GM13977 (cell line): Measurements from ENCODE around the gene TP53I11.

ENCODE experiments used
- DNase-seq: peaks from one replicate; pipeline ENCODE4 v3.0.0; 2012; ENCODE audit warnings: low spot score
- in situ Hi-C: fragments of 300-500 bp; cut with MboI; formaldehyde crosslinking; loops from one replicate; pipeline ENCODE4 v1.12.0; 2022; ENCODE audit warnings: low sequenced_read_pairs, low pct_unique_long_range_greater_than_20kb, mixed read lengths, inconsistent platforms; ENCODE audit not compliant: unreplicated experiment
- TF ChIP-seq, protein P1 (sequence below): IDR thresholded peaks from 2 replicates; pipeline ENCODE4 v1.5.1; 2012; ENCODE audit warnings: mild to moderate bottlenecking, control low read depth; ENCODE audit not compliant: insufficient read depth; ENCODE audit errors: extremely low read depth, missing control alignments

TP53I11 gene

DNA sequence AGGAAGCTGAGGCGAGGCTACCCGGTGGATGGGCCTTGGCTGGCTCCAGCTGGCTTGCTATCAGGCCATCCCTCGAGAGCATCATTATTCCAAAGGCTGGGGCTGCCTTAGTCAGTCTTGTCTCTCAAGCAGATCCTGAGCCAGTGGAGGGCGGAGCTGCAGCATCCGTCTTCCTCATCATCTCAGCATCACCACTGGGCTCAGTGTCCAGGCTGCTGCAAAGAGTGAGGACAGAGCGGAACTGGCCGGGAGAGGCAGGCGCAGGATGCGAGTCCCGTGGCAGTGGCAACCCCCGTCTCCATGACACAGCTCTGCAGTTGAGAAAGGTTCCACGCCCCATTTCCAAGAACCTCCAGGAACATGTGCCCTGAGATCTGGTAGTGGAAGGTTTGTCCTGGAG, 4.4 kb downstream of the TP53I11 start:
- TF ChIP-seq, protein P1, sequence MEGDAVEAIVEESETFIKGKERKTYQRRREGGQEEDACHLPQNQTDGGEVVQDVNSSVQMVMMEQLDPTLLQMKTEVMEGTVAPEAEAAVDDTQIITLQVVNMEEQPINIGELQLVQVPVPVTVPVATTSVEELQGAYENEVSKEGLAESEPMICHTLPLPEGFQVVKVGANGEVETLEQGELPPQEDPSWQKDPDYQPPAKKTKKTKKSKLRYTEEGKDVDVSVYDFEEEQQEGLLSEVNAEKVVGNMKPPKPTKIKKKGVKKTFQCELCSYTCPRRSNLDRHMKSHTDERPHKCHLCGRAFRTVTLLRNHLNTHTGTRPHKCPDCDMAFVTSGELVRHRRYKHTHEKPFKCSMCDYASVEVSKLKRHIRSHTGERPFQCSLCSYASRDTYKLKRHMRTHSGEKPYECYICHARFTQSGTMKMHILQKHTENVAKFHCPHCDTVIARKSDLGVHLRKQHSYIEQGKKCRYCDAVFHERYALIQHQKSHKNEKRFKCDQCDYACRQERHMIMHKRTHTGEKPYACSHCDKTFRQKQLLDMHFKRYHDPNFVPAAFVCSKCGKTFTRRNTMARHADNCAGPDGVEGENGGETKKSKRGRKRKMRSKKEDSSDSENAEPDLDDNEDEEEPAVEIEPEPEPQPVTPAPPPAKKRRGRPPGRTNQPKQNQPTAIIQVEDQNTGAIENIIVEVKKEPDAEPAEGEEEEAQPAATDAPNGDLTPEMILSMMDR, result no peak
- in situ Hi-C loops, result loop anchor here (25.0 kb wide), 1 partner anchor 366 kb away; no protein-coding TSS in a partner anchor
- DNase-seq, result no peak

DNA sequence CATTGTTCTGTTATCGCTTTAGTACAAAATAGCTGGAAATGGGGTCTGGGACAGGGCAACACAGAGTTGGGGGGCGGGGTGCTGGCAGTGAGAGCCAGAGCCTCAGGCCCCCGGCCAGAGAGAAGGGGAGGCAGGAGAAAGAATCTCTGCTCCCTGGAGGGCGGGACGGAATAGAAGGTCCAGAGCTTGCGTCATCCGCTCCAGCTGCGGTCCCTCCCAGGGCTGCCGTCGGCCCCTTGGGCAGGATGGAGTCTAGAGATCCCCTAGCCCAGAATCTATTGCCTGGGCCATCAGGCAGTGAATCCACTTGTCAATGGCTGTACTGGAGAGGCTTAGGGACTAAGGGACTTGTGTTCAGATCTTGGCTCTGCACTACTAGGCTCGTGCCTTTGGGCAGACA, 5.0 kb downstream of the TP53I11 start:
- TF ChIP-seq, protein P1, result no peak
- no peak for DNase-seq
- in situ Hi-C loops, result loop anchor here (25.0 kb wide), 1 partner anchor 367 kb away; no protein-coding TSS in a partner anchor

DNA sequence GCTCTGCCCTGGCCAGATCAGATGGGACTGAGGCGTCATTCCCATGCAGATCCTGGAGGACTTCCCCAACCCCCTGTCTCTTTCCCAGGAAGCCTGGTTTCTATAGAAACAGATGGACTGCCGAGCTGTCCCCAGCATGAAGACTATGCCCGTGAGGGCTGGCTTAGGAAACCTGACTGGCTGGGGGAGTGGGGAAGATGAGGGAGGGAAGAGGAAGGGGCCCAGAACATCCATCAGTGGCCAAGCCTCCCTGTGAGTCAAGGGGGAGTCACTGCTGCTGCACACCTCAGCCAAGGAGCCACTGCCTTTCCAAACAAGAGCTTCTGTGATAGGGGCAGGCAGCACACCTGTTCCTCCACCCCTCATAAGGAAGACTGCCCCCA, 5.8 kb downstream of the TP53I11 start:
- in situ Hi-C loops, result loop anchor here (25.0 kb wide), 1 partner anchor 367 kb away; no protein-coding TSS in a partner anchor
- no peak for DNase-seq
- TF ChIP-seq, protein P1, result no peak

GRCh38 chr11:44944181-44944852, 6.4 kb downstream of the TP53I11 start:
- TF ChIP-seq, protein P1, result no peak
- DNase-seq, result no peak
- in situ Hi-C loops, result loop anchor here (25.0 kb wide), 1 partner anchor 368 kb away; no protein-coding TSS in a partner anchor

- DNase-seq, result no peak
- TF ChIP-seq, protein P1, result no peak
- in situ Hi-C loops, result loop anchor here (25.0 kb wide), 1 partner anchor 369 kb away; no protein-coding TSS in a partner anchor
Observed at GRCh38 chr11:44943696-44944095, 7.0 kb downstream of the TP53I11 start.

- TF ChIP-seq, protein P1, result no peak
- no peak for DNase-seq
- in situ Hi-C loops, result loop anchor here (25.0 kb wide), 1 partner anchor 369 kb away; no protein-coding TSS in a partner anchor
Observed at GRCh38 chr11:44943118-44943517, 7.6 kb downstream of the TP53I11 start.
